SJCRH30 (cell line): ENCODE data around the gene GRIK5. TPM values are rescaled to one million over a fixed set of nuclear protein-coding genes. Genes with fewer than 3 reads are reported as not detected.
"Not testable (repeated sequence)": the region's sequence is repeated elsewhere in the genome, so short reads cannot be mapped to it uniquely, and the experiment has no call there.

Experiments used
- DNase-seq, 2 experiments: peaks; one replicate each; pipeline ENCODE4 v3.0.0-alpha.2; 2015 to 2020
- H3K27ac ChIP-seq: fragments of 250-450 bp; sonication (Bioruptor Pico); 2 replicates; pipeline ENCODE4 v1.5.1; 2020; ENCODE audit warnings: mild to moderate bottlenecking, moderate library complexity
- H3K27me3 ChIP-seq: fragments of 250-450 bp; sonication (Bioruptor Pico); 2 replicates; pipeline ENCODE4 v1.5.1; 2020; ENCODE audit warnings: mild to moderate bottlenecking, moderate library complexity
- H3K36me3 ChIP-seq: fragments of 250-450 bp; sonication (Bioruptor Pico); 2 replicates; pipeline ENCODE4 v1.5.1; 2020; ENCODE audit warnings: mild to moderate bottlenecking, moderate library complexity
- H3K4me1 ChIP-seq: fragments of 250-450 bp; sonication (Bioruptor Pico); 2 replicates; pipeline ENCODE4 v1.5.1; 2020; ENCODE audit warnings: mild to moderate bottlenecking, moderate library complexity
- H3K4me3 ChIP-seq: fragments of 250-450 bp; sonication (Bioruptor Pico); 2 replicates; pipeline ENCODE4 v1.5.1; 2020; ENCODE audit warnings: mild to moderate bottlenecking, moderate library complexity
- H3K9me3 ChIP-seq: fragments of 250-450 bp; sonication (Bioruptor Pico); replicated peaks from 2 replicates; pipeline ENCODE4 v1.5.1; 2020; ENCODE audit warnings: mild to moderate bottlenecking, moderate library complexity
- total RNA-seq: library from RNA; depleted of rRNA; stranded (reverse); fragments of >200 nt; shearing (Covaris generic); gene quantifications from 2 replicates; pipeline ENCODE4 v1.2.3, GENCODE V29; 2014

Gene GRIK5
- total RNA-seq, 1 experiment from 2014 or later, result 10.5 TPM

DNA sequence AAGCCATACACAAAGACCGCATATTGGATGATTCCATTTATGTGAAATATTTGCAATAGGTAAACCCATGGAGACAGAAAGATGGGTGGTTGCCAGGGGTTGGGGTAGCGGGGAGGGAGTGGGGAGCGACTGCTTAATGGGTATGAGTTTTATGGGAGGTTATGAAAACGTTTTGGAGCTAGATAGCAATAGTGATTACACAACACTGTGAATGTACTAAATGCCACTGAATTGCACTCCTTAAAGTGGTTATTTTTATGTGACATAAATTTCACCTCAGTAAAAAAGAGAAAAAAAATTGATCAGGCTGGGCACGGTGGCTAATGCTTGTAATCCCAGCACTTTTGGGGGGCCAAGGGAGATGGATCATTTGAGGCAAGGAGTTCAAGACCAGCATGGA is 36.6 kb downstream of the GRIK5 start:
- no peak overlapping the region; the same call in 1 of the 2 replicates for H3K27ac ChIP-seq
- H3K36me3 ChIP-seq, result no peaks in the 10 kb centered on the region
- peaks cover 23% of the 10 kb centered on the region for H3K4me1 ChIP-seq
- DNase-seq, result no peak
- no peaks in the 10 kb centered on the region for H3K9me3 ChIP-seq
- no peaks in the 10 kb centered on the region for H3K27me3 ChIP-seq
- H3K4me3 ChIP-seq, result no peak overlapping the region

DNA sequence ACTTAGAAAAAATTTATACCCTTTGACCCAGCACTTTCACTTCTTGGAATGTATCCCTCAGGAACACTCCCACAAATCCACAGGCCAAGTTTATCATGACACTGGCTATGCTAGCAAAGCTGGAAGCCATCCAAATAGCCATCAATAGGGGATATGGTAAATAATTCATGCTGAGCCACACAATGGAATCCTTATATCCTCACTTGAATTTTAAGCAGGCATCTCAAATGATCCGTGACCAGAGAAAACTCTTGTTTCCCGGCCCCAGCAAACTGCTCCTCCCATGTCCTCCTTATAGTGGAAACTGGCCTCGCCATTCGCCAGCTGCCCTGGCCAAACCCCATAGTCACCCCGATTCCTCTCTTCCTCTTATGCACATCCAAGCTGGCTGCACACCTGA is 37.6 kb downstream of the GRIK5 start:
- Histone ChIP-seq H3K9me3 (no peaks in the 10 kb centered on the region), H3K27ac (peak overlapping the region; percentile 69), H3K4me3 (no peak overlapping the region), H3K4me1 (peaks cover 22% of the 10 kb centered on the region), H3K36me3 (no peaks in the 10 kb centered on the region), H3K27me3 (no peaks in the 10 kb centered on the region)
- DNase-seq, result peak; percentile 96 to 99

GRCh38 chr19:42030645-42031440 is 39.2 kb downstream of the GRIK5 start:
- Histone ChIP-seq H3K27ac (no peak overlapping the region), H3K36me3 (no peaks in the 10 kb centered on the region)
- DNase-seq, result no peak

DNA sequence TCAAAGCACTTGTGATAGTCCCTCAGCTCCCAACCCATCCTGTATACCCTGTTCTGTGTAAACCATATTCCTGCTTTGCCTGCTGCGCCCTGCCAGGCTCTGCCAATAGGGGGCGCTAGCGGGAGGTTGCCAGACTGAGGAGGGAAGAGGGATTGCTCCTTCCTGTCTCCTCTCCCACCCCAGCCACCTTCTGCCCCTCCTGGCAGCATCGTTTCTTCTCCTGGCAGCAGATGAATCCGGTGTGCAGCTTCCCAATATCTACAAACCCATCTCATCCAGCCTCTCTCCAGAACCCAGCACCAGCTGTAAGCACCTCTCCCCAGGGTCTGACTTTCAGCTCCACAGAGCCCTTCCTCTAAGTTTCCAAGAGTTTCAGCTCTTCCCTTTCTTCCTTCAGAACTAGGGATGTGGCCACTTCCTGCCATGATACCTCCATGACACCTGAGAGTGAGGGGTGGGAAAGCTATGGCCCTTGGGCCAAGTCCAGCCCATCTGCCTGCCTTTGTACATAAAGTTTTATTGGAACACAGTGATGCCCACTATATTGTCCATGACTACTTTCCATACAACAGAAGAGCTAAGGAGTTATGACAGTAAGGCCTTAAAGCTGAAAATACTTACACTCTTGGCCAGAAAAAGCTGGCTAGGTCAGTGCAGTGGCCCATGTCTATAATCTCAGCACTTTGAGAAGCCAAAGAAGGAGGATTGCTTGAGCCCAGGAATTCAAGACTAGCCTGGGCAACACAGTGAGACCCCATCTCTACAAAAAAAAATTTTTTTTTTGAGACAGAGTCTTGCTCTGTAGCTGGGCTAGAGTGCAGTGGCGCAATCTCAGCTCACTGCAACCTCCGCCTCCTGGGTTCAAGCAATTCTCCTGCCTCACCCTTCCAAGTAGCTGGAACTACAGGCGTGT is 41.4 kb downstream of the GRIK5 start:
- Histone ChIP-seq H3K27me3 (no peaks in the 10 kb centered on the region), H3K36me3 (no peaks in the 10 kb centered on the region), H3K4me1 (peaks cover 17% of the 10 kb centered on the region), H3K27ac (no peak overlapping the region), H3K9me3 (no peaks in the 10 kb centered on the region), H3K4me3 (no peak overlapping the region)
- DNase-seq, result peak; percentile 30 to 53

More at GRCh38 chr19:42030645-42031440, 39.2 kb downstream of the GRIK5 start:
- Histone ChIP-seq H3K27me3 (no peaks in the 10 kb centered on the region), H3K9me3 (no peaks in the 10 kb centered on the region), H3K4me1 (peaks cover 22% of the 10 kb centered on the region), H3K4me3 (no peak overlapping the region)

DNA sequence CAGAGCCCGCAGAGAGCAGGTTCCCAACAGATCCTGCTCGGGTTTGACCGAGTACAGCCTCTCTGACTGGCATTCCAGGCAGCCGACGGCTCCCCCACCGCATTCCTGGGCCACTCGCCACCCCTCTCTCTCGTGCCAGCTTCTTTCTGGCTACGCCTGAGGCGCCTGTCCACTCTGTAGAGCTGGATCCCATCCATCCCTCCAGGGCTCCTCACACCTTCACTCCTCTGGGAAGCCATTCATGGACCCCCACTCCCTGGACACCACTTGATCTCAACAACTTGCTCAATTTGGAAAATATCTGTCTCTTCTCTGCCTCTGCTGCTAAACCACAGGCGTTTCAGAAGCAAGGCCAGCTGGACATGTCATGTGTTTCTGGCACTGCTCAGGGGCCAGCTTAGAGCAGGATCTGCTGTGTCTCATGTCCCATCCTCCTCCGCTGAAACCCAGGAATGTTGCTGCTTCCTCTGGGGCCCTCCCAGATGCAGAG is 45.3 kb downstream of the GRIK5 start:
- H3K4me3 ChIP-seq, result no peak overlapping the region
- H3K36me3 ChIP-seq, result no peaks in the 10 kb centered on the region
- DNase-seq, result no peak
- H3K27me3 ChIP-seq, result no peaks in the 10 kb centered on the region
- no peaks in the 10 kb centered on the region for H3K4me1 ChIP-seq
- no peak overlapping the region for H3K27ac ChIP-seq
- H3K9me3 ChIP-seq, result no peaks in the 10 kb centered on the region

GRCh38 chr19:42023943-42024260 is 46.1 kb downstream of the GRIK5 start:
- no peaks in the 10 kb centered on the region for H3K27me3 ChIP-seq
- DNase-seq, result no peak
- no peaks in the 10 kb centered on the region for H3K9me3 ChIP-seq
- H3K36me3 ChIP-seq, result no peaks in the 10 kb centered on the region
- H3K4me1 ChIP-seq, result no peaks in the 10 kb centered on the region
- no peak overlapping the region for H3K27ac ChIP-seq
- no peak overlapping the region for H3K4me3 ChIP-seq

DNA sequence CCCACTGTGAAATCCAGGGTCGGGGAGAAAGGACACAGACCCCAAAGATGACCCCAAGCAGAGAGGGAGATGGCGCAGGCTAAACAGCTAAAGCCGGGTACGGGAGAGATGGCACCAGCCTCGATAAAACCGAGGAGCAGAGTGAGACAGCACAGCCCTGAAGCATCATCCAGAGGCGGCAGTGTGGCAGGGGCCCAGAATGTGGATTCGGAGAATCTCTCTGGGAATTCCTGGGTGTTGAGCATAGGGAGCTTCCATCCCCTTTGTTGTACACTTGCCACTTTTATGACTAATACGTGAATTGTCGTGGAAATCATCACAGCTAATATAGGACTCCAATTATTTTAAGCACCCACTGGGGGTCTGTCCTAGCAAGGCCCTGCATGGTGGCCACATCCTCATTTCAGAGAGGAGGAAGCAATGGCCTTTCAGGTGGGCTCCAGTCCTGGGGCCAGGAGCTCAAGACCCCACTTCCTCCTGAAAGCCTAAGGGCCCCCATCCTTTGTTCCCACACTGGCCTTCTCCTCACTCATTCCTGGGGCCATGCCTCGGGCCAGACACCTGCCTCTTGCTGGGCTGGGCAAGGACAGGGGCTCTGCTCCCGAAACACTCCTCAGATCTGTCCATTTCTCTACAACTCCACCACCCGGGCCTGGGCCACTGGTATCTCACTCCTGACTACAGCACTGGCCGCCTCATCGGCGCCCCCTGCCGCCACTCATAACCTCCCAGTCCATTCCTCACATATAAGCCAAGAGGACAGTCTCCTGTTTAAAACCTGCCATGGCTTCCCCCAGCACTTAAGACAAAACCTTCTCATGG is 46.7 kb downstream of the GRIK5 start:
- Histone ChIP-seq H3K9me3 (no peaks in the 10 kb centered on the region), H3K36me3 (no peaks in the 10 kb centered on the region), H3K4me1 (no peaks in the 10 kb centered on the region), H3K27me3 (no peaks in the 10 kb centered on the region), H3K27ac (no peak overlapping the region), H3K4me3 (no peak overlapping the region)
- peak; percentile 29 to 50 for DNase-seq

DNA sequence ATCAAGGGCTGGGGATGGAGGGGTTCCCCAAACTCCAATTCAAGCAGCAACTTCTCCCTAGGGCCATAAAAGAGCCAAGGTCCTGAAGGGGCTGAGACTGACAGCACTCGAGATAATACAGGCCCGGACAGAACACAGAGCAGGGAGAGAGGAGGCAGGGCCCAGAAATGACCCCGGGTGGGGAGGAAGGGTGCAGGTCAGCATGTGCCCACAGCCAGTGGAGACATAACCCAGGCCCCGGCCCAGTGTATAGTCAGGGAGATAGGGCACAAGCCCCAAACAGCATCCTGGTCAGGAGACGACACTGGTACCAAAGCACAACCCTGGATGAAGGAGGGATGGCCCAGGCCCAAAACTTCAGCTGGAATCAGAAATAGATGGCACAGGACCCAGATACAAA is 47.4 kb downstream of the GRIK5 start:
- Histone ChIP-seq H3K36me3 (no peaks in the 10 kb centered on the region), H3K4me3 (no peak overlapping the region), H3K4me1 (no peaks in the 10 kb centered on the region), H3K27ac (no peak overlapping the region), H3K9me3 (no peaks in the 10 kb centered on the region), H3K27me3 (no peaks in the 10 kb centered on the region)
- DNase-seq, result no peak

DNA sequence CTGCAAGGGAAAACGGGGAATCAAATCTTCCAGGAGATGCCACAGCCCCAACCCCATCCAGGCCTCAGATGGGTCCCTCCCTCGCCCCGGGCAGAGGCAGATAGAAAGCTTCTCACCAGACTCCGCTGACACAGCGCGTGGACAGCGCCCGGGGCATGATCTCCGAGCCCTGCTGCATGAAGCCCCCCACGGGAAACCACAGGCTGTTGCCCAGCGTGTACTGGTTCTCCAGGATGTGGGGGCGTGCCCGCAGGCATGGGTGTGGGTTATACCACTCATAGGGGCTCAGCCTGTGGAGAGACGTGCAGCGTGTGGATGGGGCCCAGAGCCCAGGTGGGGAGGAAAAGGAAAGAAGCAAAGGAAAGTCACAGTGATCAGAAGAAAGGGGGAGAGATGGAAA is 48.8 kb downstream of the GRIK5 start:
- Histone ChIP-seq H3K9me3 (no peaks in the 10 kb centered on the region), H3K4me3 (no peak overlapping the region), H3K36me3 (no peaks in the 10 kb centered on the region), H3K27ac (no peak overlapping the region), H3K27me3 (no peaks in the 10 kb centered on the region), H3K4me1 (no peaks in the 10 kb centered on the region)
- no peak for DNase-seq

GRCh38 chr19:42018503-42019193 is 51.4 kb downstream of the GRIK5 start:
- H3K27me3 ChIP-seq, result no peaks in the 10 kb centered on the region
- H3K27ac ChIP-seq, result no peak overlapping the region
- no peak for DNase-seq

GRCh38 chr19:42017040-42017439 is 53.0 kb downstream of the GRIK5 start:
- DNase-seq, result no peak
- Histone ChIP-seq H3K36me3 (no peaks in the 10 kb centered on the region), H3K9me3 (no peaks in the 10 kb centered on the region), H3K4me1 (no peaks in the 10 kb centered on the region), H3K4me3 (no peak overlapping the region), H3K27me3 (no peaks in the 10 kb centered on the region), H3K27ac (no peak overlapping the region)

More at GRCh38 chr19:42018503-42019193, 51.4 kb downstream of the GRIK5 start:
- H3K4me3 ChIP-seq, result no peak overlapping the region
- no peaks in the 10 kb centered on the region for H3K4me1 ChIP-seq
- no peaks in the 10 kb centered on the region for H3K9me3 ChIP-seq
- no peaks in the 10 kb centered on the region for H3K36me3 ChIP-seq

- H3K27me3 ChIP-seq, H3K27ac ChIP-seq, H3K4me1 ChIP-seq, DNase-seq, H3K9me3 ChIP-seq, H3K4me3 ChIP-seq, H3K36me3 ChIP-seq: not testable (repeated sequence)
Measured at GRCh38 chr19:42012747-42013146, 57.3 kb downstream of the GRIK5 start.

GRCh38 chr19:42010245-42011126 is 59.5 kb downstream of the GRIK5 start:
- no peak for DNase-seq
- no peaks in the 10 kb centered on the region for H3K27me3 ChIP-seq
- H3K27ac ChIP-seq, result no peak overlapping the region
- H3K4me3 ChIP-seq, result no peak overlapping the region
- no peaks in the 10 kb centered on the region for H3K36me3 ChIP-seq
- no peaks in the 10 kb centered on the region for H3K9me3 ChIP-seq
- H3K4me1 ChIP-seq, result no peaks in the 10 kb centered on the region
